ENCODE results near the gene NCOA7.
"Not testable (repeated sequence)": the region's sequence is repeated elsewhere in the genome, so short reads cannot be mapped to it uniquely, and the experiment has no call there.

The NCOA7 gene

GRCh38 chr6:125952764-125953501 lies 162.2 kb downstream of the NCOA7 start:
- DNase-seq = no peak

- DNase-seq = no peak
These were observed 162.7 kb downstream of the NCOA7 start for GRCh38 chr6:125953502-125953875.

- DNase-seq = no peak
These were observed 164.1 kb downstream of the NCOA7 start for GRCh38 chr6:125954735-125955339.

GRCh38 chr6:125955973-125956372 lies 165.2 kb downstream of the NCOA7 start:
- no peak for DNase-seq

GRCh38 chr6:125956506-125957390 lies 166.0 kb downstream of the NCOA7 start, which contains the start of gene HINT3:
HINT3 (plus strand) TSS chr6:125956770; CDS start chr6:125956978, 208 bp downstream.
- peak; percentile 77 for DNase-seq

GRCh38 chr6:125957391-125957693 lies 166.6 kb downstream of the NCOA7 start:
- DNase-seq = no peak

- no peak for DNase-seq
These were observed 167.1 kb downstream of the NCOA7 start for GRCh38 chr6:125957845-125958244.

- no peak for DNase-seq
These were observed 168.3 kb downstream of the NCOA7 start for GRCh38 chr6:125959041-125959440.

- no peak for DNase-seq
These were observed 170.4 kb downstream of the NCOA7 start for GRCh38 chr6:125961117-125961516.

- no peak for DNase-seq
These were observed 172.2 kb downstream of the NCOA7 start for GRCh38 chr6:125962900-125963497.

GRCh38 chr6:125963817-125964216 lies 173.1 kb downstream of the NCOA7 start:
- no peak for DNase-seq

- DNase-seq = no peak
These were observed 175.8 kb downstream of the NCOA7 start for GRCh38 chr6:125966569-125966968.

- no peak for DNase-seq
These were observed 177.7 kb downstream of the NCOA7 start for GRCh38 chr6:125968493-125968892.

- DNase-seq = no peak
These were observed 180.0 kb downstream of the NCOA7 start for GRCh38 chr6:125970760-125971159.

GRCh38 chr6:125972478-125972877 lies 181.7 kb downstream of the NCOA7 start:
- DNase-seq = not testable (repeated sequence)

GRCh38 chr6:125974214-125974866 lies 183.6 kb downstream of the NCOA7 start:
- DNase-seq = no peak

GRCh38 chr6:125979101-125979500 lies 188.3 kb downstream of the NCOA7 start:
- DNase-seq = no peak

Data from cortex of kidney (tissue), 1 donor.